Activated CD8-positive, alpha-beta T cell treated with anti-CD3 and anti-CD28 coated beads, Interleukin-2, amount 10 ng/mL, durations not matched to agents 7 days and 5 days (primary cell): ENCODE data around the gene WNK4. TPM values are rescaled to one million over a fixed set of nuclear protein-coding genes. Genes with fewer than 3 reads are reported as not detected.

Experiments
- ATAC-seq: fragments of 150-1000 bp; cut with Tn5 transposase; one replicate; pipeline ENCODE4 v1.10.0; 2021; ENCODE audit warnings: moderate library complexity
- CTCF ChIA-PET: fragments of 350-600 bp; sonication (Branson Sonifier 250); formaldehyde crosslinking; loops from one replicate; lab custom pipeline; 2021; ENCODE audit warnings: antibody characterized with exemption; lab: Charles Lee
- POLR2A ChIA-PET: fragments of 350-600 bp; sonication (Branson Sonifier 250); formaldehyde crosslinking; loops from one replicate; lab custom pipeline; 2021; ENCODE audit warnings: antibody characterized with exemption; lab: Charles Lee
- DNase-seq: peaks from one replicate; pipeline ENCODE4 v3.0.0-alpha.2; 2020
- H3K27ac Mint-ChIP-seq: one replicate; pipeline ENCODE4 v1.8.0; 2021; ENCODE audit warnings: mild to moderate bottlenecking, mixed read lengths
- H3K27me3 Mint-ChIP-seq: one replicate; pipeline ENCODE4 v1.8.0; 2021; ENCODE audit warnings: low read depth, mixed read lengths
- H3K36me3 Mint-ChIP-seq: one replicate; pipeline ENCODE4 v1.8.0; 2021; ENCODE audit warnings: low read depth, mixed read lengths
- H3K4me1 Mint-ChIP-seq: one replicate; pipeline ENCODE4 v1.8.0; 2021; ENCODE audit warnings: low read depth, mixed read lengths
- H3K4me3 Mint-ChIP-seq: one replicate; pipeline ENCODE4 v1.8.0; 2021; ENCODE audit warnings: mild to moderate bottlenecking, mixed read lengths
- H3K9me3 Mint-ChIP-seq: one replicate; pipeline ENCODE4 v1.8.0; 2022; ENCODE audit warnings: mixed read lengths; ENCODE audit not compliant: insufficient read depth
- total RNA-seq, 2 experiments: library from RNA; stranded (reverse); gene quantifications; one replicate each; pipeline ENCODE4 v1.2.3, GENCODE V29; 2021

The WNK4 gene
- total RNA-seq, 2 experiments from 2014 or later, result 0.37 to 0.66 TPM

DNA sequence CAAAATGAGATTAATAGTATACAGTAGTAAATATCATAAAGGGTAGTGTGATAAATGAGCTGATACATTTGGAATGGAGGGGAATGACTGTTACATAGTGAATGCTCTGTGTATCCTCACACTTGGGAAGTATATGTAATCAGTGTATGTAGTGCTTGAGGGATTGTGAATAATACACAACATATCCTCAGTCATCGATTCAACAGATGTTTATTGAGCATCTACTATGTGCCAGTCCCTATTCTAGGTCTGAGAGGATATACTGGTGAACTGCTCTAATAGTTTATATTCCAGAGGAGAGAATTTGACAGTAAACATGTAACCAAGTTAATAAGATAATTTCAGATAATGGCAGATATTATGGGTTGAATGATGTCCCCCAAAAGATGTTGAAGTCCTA, 47.1 kb downstream of the WNK4 start:
- Mint-ChIP-seq H3K4me3 (no peak overlapping the region), H3K9me3 (no peaks in the 10 kb centered on the region), H3K4me1 (peaks cover 24% of the 10 kb centered on the region), H3K36me3 (peaks cover 5% of the 10 kb centered on the region), H3K27me3 (peaks cover 7% of the 10 kb centered on the region), H3K27ac (no peak overlapping the region)
- ChIA-PET POLR2A (no interaction called here), CTCF (no interaction called here)
- no peak for DNase-seq
- no peak for ATAC-seq

DNA sequence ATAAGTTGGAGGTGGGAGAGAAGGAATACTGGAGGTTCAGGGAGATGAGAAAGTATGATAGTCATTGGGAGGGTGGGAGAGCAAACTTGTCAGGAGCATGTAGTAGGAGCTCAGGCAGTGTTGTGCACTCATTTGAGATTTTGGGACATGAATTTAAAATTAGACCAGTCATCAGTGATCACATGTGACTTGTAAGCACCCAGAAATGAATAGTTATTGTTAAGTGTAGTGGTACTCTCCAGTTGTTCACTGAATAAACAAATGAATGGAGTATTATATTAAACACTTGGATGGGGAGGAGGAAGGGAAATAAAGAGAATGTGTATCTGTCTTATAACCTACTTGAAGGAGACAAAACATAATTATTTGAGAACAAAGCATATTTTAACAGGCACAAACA, 50.6 kb downstream of the WNK4 start:
- no peak overlapping the region for H3K27ac Mint-ChIP-seq
- peaks cover 17% of the 10 kb centered on the region for H3K36me3 Mint-ChIP-seq
- no peak overlapping the region for H3K4me3 Mint-ChIP-seq
- no peaks in the 10 kb centered on the region for H3K9me3 Mint-ChIP-seq
- POLR2A ChIA-PET, result interaction anchor here (1.4 to 5.3 kb wide), 2 partner anchors 8 to 58 kb away, joined by 4 to 72 read pairs; partner anchors contain the start of genes BECN1 and VPS25
- CTCF ChIA-PET, result interaction anchor here (0.6 to 4.7 kb wide), 5 partner anchors 10 to 253 kb away, joined by 3 to 29 read pairs (median 5); partner anchors contain the start of gene PSMC3IP
- H3K4me1 Mint-ChIP-seq, result peaks cover 21% of the 10 kb centered on the region
- no peak for DNase-seq
- peaks cover 5% of the 10 kb centered on the region for H3K27me3 Mint-ChIP-seq
- ATAC-seq, result no peak

DNA sequence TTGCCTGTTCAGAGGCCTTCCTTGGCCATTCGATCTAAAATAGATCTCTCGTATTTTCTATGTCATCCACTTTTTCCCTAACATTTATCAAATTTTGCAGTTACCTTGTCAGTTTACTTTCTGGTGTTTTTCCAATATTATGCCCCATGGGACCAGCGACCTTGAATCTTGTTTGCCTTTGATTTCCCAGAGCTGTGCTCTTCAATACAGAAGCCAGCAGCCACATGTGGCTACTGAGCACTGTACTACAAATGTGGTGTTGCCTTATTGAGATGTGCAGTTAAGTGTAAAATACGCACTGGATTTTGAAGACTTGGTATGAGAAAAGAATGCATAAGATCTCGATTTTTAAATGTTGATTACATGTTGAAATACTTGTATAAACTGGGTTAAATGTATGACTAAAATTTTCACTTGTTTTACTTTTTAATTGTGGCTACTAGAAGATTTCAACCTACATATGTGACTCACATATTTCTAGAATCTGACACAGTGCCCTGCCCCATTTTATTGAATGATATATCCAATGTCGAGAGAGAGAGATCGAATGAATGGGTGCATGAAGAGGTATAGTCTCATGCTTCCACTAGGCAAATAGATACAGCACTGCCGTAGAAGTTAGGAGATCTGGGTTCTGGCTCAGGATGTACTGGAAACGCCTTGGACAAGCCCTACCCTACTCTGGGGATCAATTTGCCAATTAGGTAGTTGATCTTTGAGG, 52.0 kb downstream of the WNK4 start:
- Mint-ChIP-seq H3K4me3 (peak overlapping the region; percentile 94), H3K4me1 (peaks cover 23% of the 10 kb centered on the region), H3K9me3 (no peaks in the 10 kb centered on the region), H3K27me3 (peaks cover 2% of the 10 kb centered on the region), H3K36me3 (peaks cover 24% of the 10 kb centered on the region), H3K27ac (peak overlapping the region; percentile 100)
- ChIA-PET POLR2A (interaction anchor here (0.8 to 5.3 kb wide), 7 partner anchors 9 to 535 kb away, joined by 3 to 72 read pairs (median 6); partner anchors contain the start of genes BECN1, RPL27 and VPS25), CTCF (interaction anchor here (1.8 to 4.7 kb wide), 5 partner anchors 8 to 254 kb away, joined by 4 to 42 read pairs (median 8); partner anchors contain the start of genes BECN1 and PSMC3IP)
- no peak for DNase-seq
- peak; percentile 7 for ATAC-seq

DNA sequence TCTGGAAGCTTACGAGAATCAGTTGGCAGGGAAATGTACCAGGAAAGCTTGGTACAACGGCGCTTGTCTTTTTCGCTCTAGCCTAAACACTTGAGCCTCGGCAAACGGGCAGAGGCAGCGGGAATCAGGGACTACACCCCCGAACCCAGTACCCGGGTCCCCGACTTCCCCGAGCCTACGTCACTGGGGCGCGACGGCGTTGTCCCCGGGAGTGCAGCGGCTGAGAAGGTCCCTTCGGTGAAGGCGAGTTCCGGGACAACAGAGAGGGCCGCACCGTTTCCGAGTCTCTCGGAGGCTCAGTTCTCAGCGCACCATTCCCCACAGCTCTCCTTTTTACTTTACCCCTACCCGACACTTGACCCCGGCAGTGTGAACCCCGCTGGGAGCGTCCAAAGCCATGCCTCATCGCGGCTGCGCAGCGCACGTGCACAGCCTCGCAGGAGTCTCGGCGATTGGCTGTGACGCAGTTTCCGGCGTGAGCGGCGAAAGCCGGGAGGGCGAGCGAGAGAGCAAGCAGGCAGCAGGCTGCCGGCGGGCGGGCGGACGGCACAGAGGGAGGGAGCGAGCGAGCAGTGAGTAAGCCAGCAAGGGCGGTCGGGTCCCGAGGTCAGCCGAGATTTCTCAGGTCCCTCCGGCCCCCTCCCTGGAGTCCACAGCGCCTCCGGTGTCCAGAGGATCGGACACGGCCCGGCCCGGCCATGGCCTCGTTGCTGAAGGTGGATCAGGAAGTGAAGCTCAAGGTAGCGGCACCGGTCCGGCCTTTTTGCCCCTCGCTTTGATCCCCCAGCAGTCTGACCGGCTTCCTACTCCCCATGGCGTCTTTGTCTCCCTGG, 52.7 kb downstream of the WNK4 start, which contains the start of gene PSME3:
PSME3 (plus strand) TSS at position 464 of the 833 bp plus-strand sequence; CDS start at position 699, 235 bp downstream.
- Mint-ChIP-seq H3K27ac (peak within 1 kb of the TSS; percentile 100), H3K4me3 (peak within 1 kb of the TSS; percentile 94), H3K27me3 (no peaks in the 10 kb centered on the region), H3K4me1 (peaks cover 25% of the 10 kb centered on the region), H3K36me3 (peaks cover 31% of the 10 kb centered on the region), H3K9me3 (no peaks in the 10 kb centered on the region)
- ChIA-PET CTCF (interaction anchor here (0.6 to 4.7 kb wide), 7 partner anchors 9 to 359 kb away, joined by 3 to 42 read pairs (median 5); partner anchors contain the start of genes AOC2, BECN1 and PSMC3IP), POLR2A (interaction anchor here (0.6 to 5.3 kb wide), 13 partner anchors 9 to 534 kb away, joined by 3 to 72 read pairs (median 3); partner anchors contain the start of genes BECN1, BRCA1 and RPL27)
- DNase-seq (peak; percentile 92), ATAC-seq (peak; percentile 94)

DNA sequence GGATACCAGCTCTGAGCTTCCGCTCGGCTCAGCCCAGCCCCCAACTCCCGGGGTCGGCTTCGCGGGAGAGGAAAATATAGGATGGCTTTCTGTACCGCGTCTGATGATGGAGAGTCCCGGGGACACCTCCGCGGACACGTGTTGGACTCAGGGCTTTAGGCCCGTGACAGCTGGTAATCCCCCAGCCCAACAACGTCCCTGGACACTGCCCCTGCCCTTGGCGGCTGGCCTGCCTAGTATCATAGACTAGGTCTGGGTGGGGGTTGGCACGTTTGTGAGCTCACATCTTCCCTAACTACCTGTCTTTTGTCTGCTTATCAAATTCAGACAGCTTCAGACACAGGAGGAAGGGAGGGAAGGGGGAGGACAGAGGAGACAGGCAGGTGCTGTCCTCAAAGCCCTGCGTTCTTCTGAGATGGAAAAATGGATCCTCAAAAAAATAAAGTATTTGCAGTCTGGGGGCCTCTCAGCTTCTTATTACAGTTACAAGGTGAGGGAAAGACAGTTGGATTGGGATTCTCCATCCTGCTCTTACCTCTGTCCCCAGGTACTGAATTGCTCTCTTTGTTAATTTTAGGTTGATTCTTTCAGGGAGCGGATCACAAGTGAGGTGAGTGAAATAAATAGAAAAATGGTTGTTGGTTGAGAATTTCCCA, 53.5 kb downstream of the WNK4 start:
- no peak for DNase-seq
- peak overlapping the region; percentile 100 for H3K27ac Mint-ChIP-seq
- ChIA-PET CTCF (interaction anchor here (0.6 to 4.7 kb wide), 7 partner anchors 10 to 360 kb away, joined by 3 to 42 read pairs (median 5); partner anchors contain the start of genes AOC2, BECN1 and PSMC3IP), POLR2A (interaction anchor here (0.6 to 5.3 kb wide), 11 partner anchors 8 to 482 kb away, joined by 3 to 72 read pairs (median 3); partner anchors contain the start of genes BECN1, BRCA1 and RPL27)
- H3K4me3 Mint-ChIP-seq, result peak overlapping the region; percentile 94
- H3K4me1 Mint-ChIP-seq, result peaks cover 25% of the 10 kb centered on the region
- H3K27me3 Mint-ChIP-seq, result no peaks in the 10 kb centered on the region
- no peak for ATAC-seq
- peaks cover 36% of the 10 kb centered on the region for H3K36me3 Mint-ChIP-seq
- H3K9me3 Mint-ChIP-seq, result no peaks in the 10 kb centered on the region

DNA sequence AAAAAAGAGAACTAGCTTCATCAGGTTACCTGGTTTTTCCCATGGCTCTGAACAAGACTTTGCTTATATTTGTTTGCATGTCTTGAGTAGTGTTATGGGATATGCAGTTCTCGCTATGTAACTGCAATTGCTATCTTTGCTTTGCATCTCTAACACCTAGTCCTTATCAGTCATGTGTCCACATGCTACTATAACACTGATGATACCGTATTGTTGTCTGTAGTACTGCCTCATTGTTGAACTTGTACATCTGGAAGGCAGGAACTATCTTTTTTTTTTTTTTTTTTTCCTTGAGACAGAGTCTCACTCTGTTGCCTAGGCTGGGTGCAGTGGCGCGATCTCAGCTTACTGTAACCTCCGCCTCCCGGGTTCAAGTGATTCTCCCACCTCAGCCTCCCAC, 55.3 kb downstream of the WNK4 start:
- DNase-seq (no peak), ATAC-seq (no peak)
- POLR2A ChIA-PET, result interaction anchor here (0.6 to 5.3 kb wide), 2 partner anchors 13 to 162 kb away, joined by 3 to 72 read pairs; partner anchors contain the start of gene BECN1
- H3K4me3 Mint-ChIP-seq, result no peak overlapping the region
- CTCF ChIA-PET, result interaction anchor here (0.7 to 4.7 kb wide), 4 partner anchors 8 to 257 kb away, joined by 3 to 42 read pairs (median 20); partner anchors contain the start of genes AOC2 and BECN1
- no peak overlapping the region for H3K27ac Mint-ChIP-seq
- no peaks in the 10 kb centered on the region for H3K9me3 Mint-ChIP-seq
- H3K27me3 Mint-ChIP-seq, result no peaks in the 10 kb centered on the region
- peaks cover 25% of the 10 kb centered on the region for H3K4me1 Mint-ChIP-seq
- H3K36me3 Mint-ChIP-seq, result peaks cover 44% of the 10 kb centered on the region

DNA sequence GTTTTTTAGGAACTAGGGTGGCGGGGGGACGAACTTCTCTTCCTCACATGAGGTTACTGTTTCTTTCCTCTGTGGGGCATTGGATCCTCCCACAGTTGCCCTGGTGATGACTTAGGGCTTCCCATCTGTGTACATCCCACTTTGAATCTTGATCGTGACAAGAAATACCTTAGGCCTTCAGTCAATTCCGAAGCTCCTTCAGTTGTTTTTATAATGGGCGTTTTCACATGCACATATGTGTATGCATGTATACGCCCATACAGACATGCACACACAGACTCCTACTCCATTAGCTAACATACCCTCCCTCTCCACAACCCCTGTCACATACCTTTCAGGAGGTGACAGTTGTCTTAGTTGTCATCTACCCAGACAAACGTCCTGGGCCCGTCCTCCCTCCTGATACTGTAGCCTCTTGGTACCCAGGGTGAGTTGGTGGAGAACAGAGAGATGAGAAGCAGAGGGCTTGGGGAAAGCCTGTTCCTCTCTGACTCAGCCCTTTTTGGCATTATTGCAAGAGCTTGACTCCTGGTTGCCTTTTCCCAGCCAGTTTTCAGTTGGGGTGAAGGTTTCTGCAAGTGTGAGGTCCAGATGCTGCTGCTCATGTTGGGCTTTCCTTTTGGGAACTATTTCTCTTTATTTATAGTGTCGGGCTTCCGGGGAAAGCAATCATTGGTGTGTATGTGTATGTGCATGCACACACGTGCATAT, 61.7 kb downstream of the WNK4 start:
- Mint-ChIP-seq H3K27me3 (no peaks in the 10 kb centered on the region), H3K27ac (no peak overlapping the region), H3K36me3 (peaks cover 55% of the 10 kb centered on the region), H3K9me3 (no peaks in the 10 kb centered on the region), H3K4me1 (peaks cover 13% of the 10 kb centered on the region), H3K4me3 (no peak overlapping the region)
- ATAC-seq (no peak), DNase-seq (no peak)
- POLR2A ChIA-PET, result interaction anchor here (0.6 to 2.1 kb wide), 3 partner anchors 9 to 156 kb away, joined by 4 to 6 read pairs (median 4); partner anchors contain the start of genes PSME3 and RPL27
- CTCF ChIA-PET, result interaction anchor here (1.0 to 2.4 kb wide), 4 partner anchors 11 to 183 kb away, joined by 4 to 10 read pairs (median 4); partner anchors contain the start of genes RND2 and RPL27

DNA sequence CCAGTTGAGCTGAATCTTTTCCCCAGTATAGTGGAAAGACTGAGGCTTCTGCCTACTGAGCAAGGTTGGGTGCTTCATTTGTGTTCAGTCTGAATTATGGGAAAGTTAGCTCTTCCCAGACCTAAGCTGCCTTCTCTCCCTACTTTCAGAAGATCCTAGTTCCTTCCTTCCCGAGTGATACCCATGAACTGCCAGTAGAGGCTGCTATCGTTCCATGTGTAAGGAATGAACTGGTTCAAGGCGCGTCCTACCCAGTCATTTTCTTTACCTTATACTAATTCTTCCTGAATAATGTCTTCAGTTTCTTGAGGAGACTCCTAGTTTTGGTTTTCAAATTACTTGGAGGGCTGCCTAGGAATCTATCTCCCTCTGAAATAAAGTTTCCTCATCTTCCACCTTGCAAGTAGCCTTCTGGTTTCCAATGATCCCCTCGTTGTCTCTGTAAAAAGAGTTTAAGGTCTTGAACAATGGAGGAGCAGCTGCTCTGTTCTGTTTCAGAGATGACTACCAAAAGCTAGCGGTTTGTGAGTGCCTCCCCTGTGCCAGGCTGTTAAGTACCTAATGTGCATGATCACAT, 63.0 kb downstream of the WNK4 start:
- Mint-ChIP-seq H3K36me3 (peaks cover 45% of the 10 kb centered on the region), H3K4me1 (peaks cover 11% of the 10 kb centered on the region), H3K27ac (no peak overlapping the region), H3K4me3 (no peak overlapping the region), H3K27me3 (no peaks in the 10 kb centered on the region), H3K9me3 (no peaks in the 10 kb centered on the region)
- no peak for DNase-seq
- ChIA-PET CTCF (interaction anchor here (0.8 to 2.8 kb wide), 9 partner anchors 9 to 181 kb away, joined by 3 to 12 read pairs (median 4); partner anchors contain the start of genes BECN1, PSME3, RND2 and RPL27), POLR2A (interaction anchor here (1.2 to 2.1 kb wide), 2 partner anchors 10 to 13 kb away, joined by 3 to 6 read pairs; partner anchors contain the start of gene PSME3)
- ATAC-seq, result no peak

DNA sequence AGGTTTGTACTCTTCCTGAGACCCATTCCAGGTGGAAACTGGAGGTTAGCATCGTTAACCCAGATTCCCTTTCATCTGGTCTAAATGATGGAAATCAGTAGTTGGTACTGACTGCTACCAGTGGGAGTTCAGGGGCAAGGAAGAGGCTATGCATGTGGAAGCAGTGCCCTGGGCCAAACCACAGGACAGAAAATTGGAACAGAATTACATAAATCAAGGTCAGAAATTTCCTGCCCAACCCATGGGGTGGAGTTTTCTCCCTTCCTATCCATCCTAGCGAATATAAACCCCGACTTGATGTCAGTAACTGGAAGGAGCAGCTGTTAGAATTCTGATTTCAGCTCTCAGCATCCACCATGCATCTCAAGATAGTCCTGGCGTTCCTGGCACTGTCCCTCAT, 63.9 kb downstream of the WNK4 start, which contains the start of gene AOC2:
AOC2 (plus strand) TSS at position 310 of the 400 bp plus-strand sequence; CDS start at position 357, 47 bp downstream.
- Mint-ChIP-seq H3K27ac (no peak within 1 kb of the TSS), H3K4me1 (peaks cover 11% of the 10 kb centered on the region), H3K4me3 (no peak within 1 kb of the TSS), H3K9me3 (no peaks in the 10 kb centered on the region), H3K36me3 (peaks cover 37% of the 10 kb centered on the region), H3K27me3 (no peaks in the 10 kb centered on the region)
- ATAC-seq, result no peak
- POLR2A ChIA-PET, result interaction anchor here (1.2 kb wide), 1 partner anchor 12 kb away, joined by 3 read pairs; no protein-coding TSS in a partner anchor
- DNase-seq, result no peak
- CTCF ChIA-PET, result interaction anchor here (0.5 to 2.8 kb wide), 4 partner anchors 10 to 154 kb away, joined by 3 to 12 read pairs (median 8); partner anchors contain the start of genes PSME3 and RPL27
